PC-9 (cell line): ENCODE results near the gene CCDC121.

Experiments used
- EZH2 ChIP-seq: fragments of 200-600 bp; sonication (generic); IDR thresholded peaks from 2 replicates; pipeline ENCODE4 v1.8.0; 2017; ENCODE audit warnings: antibody characterized with exemption, low read depth
- TF ChIP-seq, protein P1 (sequence below): fragments of 200-600 bp; sonication (generic); conservative IDR thresholded peaks from 2 replicates; pipeline ENCODE4 v1.6.1; 2017; ENCODE audit warnings: mixed run types, antibody characterized with exemption, mild to moderate bottlenecking, moderate library complexity

DNA sequence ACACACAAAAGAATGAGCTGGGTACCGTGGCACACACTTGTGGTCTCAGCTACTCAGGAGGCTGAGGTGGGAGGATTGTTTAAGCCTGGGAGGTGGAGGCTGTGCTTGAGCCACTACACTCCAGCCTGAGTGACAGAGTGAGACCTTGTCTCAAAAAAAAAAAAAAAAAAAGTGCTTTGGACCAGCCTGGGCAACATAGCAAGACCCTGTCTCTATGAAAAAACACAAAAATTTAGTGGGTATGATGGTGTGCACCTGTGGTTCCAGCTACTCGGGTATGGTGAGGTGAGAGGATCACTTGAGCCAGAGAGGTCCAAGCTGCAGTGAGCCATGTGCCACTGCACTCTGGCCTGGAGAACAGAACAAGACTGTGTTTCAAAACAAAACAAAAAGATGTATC is 35.6 kb downstream of the CCDC121 start:
- TF ChIP-seq, protein P1, sequence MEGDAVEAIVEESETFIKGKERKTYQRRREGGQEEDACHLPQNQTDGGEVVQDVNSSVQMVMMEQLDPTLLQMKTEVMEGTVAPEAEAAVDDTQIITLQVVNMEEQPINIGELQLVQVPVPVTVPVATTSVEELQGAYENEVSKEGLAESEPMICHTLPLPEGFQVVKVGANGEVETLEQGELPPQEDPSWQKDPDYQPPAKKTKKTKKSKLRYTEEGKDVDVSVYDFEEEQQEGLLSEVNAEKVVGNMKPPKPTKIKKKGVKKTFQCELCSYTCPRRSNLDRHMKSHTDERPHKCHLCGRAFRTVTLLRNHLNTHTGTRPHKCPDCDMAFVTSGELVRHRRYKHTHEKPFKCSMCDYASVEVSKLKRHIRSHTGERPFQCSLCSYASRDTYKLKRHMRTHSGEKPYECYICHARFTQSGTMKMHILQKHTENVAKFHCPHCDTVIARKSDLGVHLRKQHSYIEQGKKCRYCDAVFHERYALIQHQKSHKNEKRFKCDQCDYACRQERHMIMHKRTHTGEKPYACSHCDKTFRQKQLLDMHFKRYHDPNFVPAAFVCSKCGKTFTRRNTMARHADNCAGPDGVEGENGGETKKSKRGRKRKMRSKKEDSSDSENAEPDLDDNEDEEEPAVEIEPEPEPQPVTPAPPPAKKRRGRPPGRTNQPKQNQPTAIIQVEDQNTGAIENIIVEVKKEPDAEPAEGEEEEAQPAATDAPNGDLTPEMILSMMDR: no peak
- no peak for TF ChIP-seq EZH2
